ENCODE measurements around the gene EME2.
A peak's percentile ranks its signal among the peaks of the same experiment; 100 is the strongest.

The EME2 gene

Small RNA genes lying within 50 kb of the gene (small RNA-seq; reads per million reads assigned to genes)
- 29.6 reads per million, percentile 89 among the genes with 10 or more reads in this experiment for gene MIR3177 (ENCODE audit: low read depth)
